HG03460 (cell line): Measurements from ENCODE around the gene ORC1.

Source experiments
- ATAC-seq: cut with Tn5 transposase; IDR thresholded peaks from one replicate; pipeline ENCODE4 v1.9.1; 2021; ENCODE audit not compliant: unreplicated experiment

ORC1 gene

GRCh38 chr1:52346653-52347052, 57.6 kb downstream of the ORC1 start:
- no peak for ATAC-seq

- ATAC-seq: no peak
Measured at GRCh38 chr1:52345252-52345651, 59.0 kb downstream of the ORC1 start.

GRCh38 chr1:52343979-52344378, 60.2 kb downstream of the ORC1 start:
- ATAC-seq: no peak

DNA sequence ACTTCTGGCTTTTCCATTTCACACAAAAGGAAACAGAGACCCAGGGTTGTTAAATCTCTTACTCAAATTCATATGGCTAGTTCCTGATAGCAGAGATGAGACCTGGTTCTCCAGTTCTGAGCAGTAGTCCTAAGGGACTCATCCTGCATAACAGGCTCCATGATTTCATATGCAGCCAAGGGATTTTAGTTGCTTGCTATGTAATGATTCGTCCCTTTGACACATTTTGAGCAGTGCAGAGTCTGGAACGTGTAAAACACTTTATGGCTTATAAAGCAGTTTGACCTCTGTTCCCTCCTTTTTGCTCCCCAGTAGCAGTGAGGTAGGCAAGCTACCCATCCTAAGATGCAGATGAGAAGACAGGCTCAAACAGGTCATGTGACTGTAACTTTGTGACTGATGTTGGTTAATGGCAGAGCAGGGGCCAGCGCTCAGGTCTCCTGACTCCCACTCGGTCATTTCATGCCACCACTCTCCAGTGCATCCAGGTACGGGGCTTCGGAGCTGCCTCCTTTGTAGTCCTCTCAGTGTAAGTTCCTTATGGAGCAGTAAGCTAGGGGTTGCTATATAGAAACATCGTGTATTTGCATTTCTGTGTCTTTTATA, 62.5 kb downstream of the ORC1 start:
- no peak for ATAC-seq

DNA sequence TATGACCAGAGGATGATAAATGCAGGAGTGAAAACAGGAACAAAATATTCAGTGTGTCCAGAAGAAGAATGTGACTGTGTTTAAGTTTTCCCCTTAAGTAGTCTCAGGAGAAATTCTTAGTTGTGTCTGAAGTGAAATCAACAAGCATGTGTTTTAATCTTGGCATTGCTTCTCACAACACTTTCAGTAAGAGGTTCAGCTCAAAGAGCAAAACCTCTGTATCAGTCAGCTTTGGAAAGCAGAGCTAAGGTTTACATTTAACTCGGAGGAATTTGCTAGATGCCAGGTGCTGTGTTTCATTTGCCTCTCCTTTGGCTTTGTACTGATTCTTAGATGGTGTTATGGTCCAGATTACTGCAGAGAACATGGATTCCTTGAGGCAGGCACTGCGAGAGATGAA, 66.8 kb downstream of the ORC1 start:
- no peak for ATAC-seq

DNA sequence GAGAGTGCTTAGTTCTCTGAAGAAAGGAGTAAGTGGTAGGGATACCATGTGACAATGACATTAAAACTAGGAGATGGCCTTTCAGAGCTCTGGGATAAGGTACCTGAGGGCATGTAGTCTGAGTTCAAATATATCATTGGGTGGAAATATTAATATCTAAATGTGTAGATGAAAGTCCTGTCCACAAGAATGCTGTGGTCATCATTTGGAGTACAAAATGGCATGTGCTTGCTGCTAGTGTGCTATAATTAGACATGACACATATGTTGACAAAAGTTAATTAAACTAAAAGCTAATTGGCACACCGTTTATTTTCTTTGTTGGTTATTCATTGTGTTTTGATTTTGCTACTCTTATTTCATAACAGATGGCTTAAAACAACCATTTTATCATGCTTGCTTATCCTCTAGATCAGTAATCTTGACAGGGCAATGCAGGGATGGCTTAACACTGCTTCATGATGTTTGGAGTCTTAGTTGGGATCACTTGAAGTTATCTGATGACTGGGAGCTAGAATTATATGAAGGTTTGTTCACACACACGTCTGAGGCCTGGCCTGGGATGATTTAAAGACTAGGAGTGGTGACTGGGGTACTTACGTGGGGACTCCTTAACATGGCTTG, 69.2 kb downstream of the ORC1 start:
- no peak for ATAC-seq

GRCh38 chr1:52332411-52332810, 71.8 kb downstream of the ORC1 start:
- ATAC-seq: no peak

DNA sequence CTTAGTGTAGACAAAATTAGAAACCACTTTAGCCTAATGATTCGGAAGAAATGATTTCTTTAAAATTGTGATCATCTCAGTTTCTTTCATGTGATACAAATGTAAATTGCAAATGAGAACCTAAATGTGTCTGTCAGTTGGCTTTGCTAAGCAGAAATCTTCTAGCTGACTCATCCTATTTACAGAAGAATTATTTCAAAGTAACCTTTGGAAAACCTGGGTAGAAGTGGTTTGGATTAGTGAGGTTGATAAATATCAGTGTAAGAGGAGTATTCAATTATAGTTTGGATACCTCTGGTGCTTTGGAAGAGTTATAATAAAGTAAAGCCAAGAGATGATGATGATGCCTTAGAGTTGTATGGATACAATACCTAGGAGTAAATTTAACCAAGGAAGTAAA, 75.6 kb downstream of the ORC1 start:
- no peak for ATAC-seq

DNA sequence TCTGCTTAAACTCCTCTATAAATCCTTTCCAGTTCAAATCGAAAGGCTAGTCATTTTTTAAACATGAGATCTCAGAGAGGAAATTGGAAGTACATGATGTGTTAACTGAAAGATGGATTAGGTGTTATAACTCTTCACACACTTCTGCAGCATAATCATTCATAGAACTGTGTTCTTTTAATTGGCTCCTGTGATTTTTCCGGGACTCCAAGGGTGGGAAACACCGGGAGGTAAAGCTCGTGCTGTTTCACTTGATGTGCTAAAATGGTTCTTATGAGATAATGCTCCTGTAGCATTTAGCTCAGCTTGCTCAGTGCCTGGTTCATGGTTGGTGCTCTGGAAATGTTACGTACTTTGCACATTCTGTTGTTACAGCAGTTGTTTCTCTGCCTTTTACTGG, 78.4 kb downstream of the ORC1 start:
- ATAC-seq: no peak

DNA sequence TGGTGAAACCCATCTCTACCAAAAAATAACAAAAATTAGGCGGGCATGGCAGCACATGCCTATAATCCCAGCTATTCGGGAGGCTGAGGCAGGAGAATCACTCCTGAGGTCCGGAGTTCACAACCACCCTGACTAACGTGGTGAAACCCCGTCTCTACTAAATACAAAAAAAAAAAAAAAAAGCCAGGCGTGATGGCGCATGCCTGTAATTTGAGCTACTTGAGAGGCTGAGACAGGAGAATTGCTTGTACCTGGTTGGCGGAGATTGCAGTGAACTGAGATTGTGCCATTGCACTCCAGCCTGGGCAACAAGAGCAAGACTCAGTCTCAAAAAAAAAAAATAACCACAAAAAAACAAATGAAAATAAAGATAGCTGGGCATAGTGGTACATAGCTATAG, 80.5 kb downstream of the ORC1 start:
- ATAC-seq: no peak
